A673 (cell line): ENCODE results near the gene CCNO. TPM values are rescaled to one million over a fixed set of nuclear protein-coding genes. Genes with fewer than 3 reads are reported as not detected.

Experiments
- BruUV-seq: library from RNA; stranded (reverse); fragments of 400-500 nt; replicated peaks from 2 replicates; lab custom pipeline; 2021; lab: Mats Ljungman, UMichigan
- CTCF ChIA-PET: fragments of 300-600 bp; sonication (Branson Sonifier 250); formaldehyde crosslinking; loops from one replicate; lab custom pipeline; 2022; ENCODE audit warnings: antibody characterized with exemption; lab: Charles Lee
- POLR2A ChIA-PET: fragments of 300-600 bp; sonication (Branson Sonifier 250); formaldehyde crosslinking; loops from one replicate; lab custom pipeline; 2022; ENCODE audit warnings: antibody characterized with exemption; ENCODE audit not compliant: low non-redundant PET; lab: Charles Lee
- DNase-seq: peaks from one replicate; pipeline ENCODE4 v3.0.0-alpha.2; 2015; ENCODE audit warnings: low spot score
- H3K27ac ChIP-seq: fragments of 200-600 bp; sonication (generic); 2 replicates; pipeline ENCODE4 v1.5.1; 2016; ENCODE audit warnings: mixed run types, low read depth, mild to moderate bottlenecking, mixed read lengths, antibody characterized with exemption, low read length; ENCODE audit not compliant: poor library complexity, severe bottlenecking
- H3K27me3 ChIP-seq: fragments of 200-600 bp; sonication (generic); replicated peaks from 2 replicates; pipeline ENCODE4 v1.6.1; 2017; ENCODE audit warnings: mixed run types, low read depth, mild to moderate bottlenecking, mixed read lengths, antibody characterized with exemption, low read length; ENCODE audit not compliant: insufficient read depth, poor library complexity
- H3K36me3 ChIP-seq: fragments of 200-600 bp; sonication (generic); 2 replicates; pipeline ENCODE4 v1.6.1; 2016; ENCODE audit warnings: mixed run types, mild to moderate bottlenecking, mixed read lengths, antibody characterized with exemption, low read length; ENCODE audit not compliant: insufficient read depth, poor library complexity, severe bottlenecking
- H3K4me1 ChIP-seq: fragments of 200-600 bp; sonication (generic); 2 replicates; pipeline ENCODE4 v1.6.1; 2017; ENCODE audit warnings: mixed run types, mild to moderate bottlenecking, mixed read lengths, antibody characterized with exemption, low read length; ENCODE audit not compliant: insufficient read depth, poor library complexity, severe bottlenecking
- H3K4me3 ChIP-seq: fragments of 200-600 bp; sonication (generic); 2 replicates; pipeline ENCODE4 v1.5.1; 2016; ENCODE audit warnings: low read depth, mixed run types, mild to moderate bottlenecking, mixed read lengths, low read length; ENCODE audit not compliant: poor library complexity, severe bottlenecking
- H3K9me3 ChIP-seq: fragments of 200-600 bp; sonication (generic); 2 replicates; pipeline ENCODE4 v1.6.1; 2016; ENCODE audit warnings: mixed run types, low read depth, mild to moderate bottlenecking, mixed read lengths, antibody characterized with exemption, low read length; ENCODE audit not compliant: poor library complexity, severe bottlenecking
- CTCF ChIP-seq: fragments of 300-800, 200-600 bp; sonication (generic); conservative IDR thresholded peaks from 2 replicates; pipeline ENCODE4 v1.5.1; 2017; ENCODE audit warnings: low read depth, mild to moderate bottlenecking, antibody characterized with exemption, low read length, moderate library complexity, mixed read lengths
- EZH2 ChIP-seq: fragments of 200-600 bp; sonication (generic); IDR thresholded peaks from 2 replicates; pipeline ENCODE4 v1.6.1; 2017; ENCODE audit warnings: borderline replicate concordance, low read depth, mild to moderate bottlenecking, mixed read lengths, antibody characterized with exemption, low read length; ENCODE audit not compliant: poor library complexity, severe bottlenecking
- intact Hi-C: fragments of 100-400 bp; cut with micrococcal nuclease; formaldehyde crosslinking; loops from one replicate; pipeline ENCODE4 v1.10.0; 2022; ENCODE audit not compliant: unreplicated experiment
- total RNA-seq: library from RNA; stranded (reverse); gene quantifications from 2 replicates; pipeline ENCODE4 v1.2.3, GENCODE V29; 2021

Gene CCNO
- total RNA-seq, 1 experiment from 2014 or later: 2.1 TPM

- no peaks in the 10 kb centered on the region for H3K27me3 ChIP-seq
- POLR2A ChIA-PET: interaction anchor here (0.6 kb wide), 1 partner anchor 115 kb away, joined by 7 read pairs; no protein-coding TSS in a partner anchor
- no peak for DNase-seq
- no peaks in the 10 kb centered on the region for H3K4me1 ChIP-seq
- TF ChIP-seq CTCF (no peak), EZH2 (no peak)
- CTCF ChIA-PET: no interaction called here
- no peaks in the 10 kb centered on the region for H3K36me3 ChIP-seq
- no peak overlapping the region for H3K4me3 ChIP-seq
- no TSS peak for BruUV-seq
- intact Hi-C loops: no loop called here
- no peak overlapping the region for H3K27ac ChIP-seq
- H3K9me3 ChIP-seq: no peaks in the 10 kb centered on the region
Measured at GRCh38 chr5:55223812-55224240, 9.6 kb downstream of the CCNO start.

- BruUV-seq: no TSS peak
- Histone ChIP-seq H3K36me3 (no peaks in the 10 kb centered on the region), H3K27me3 (no peaks in the 10 kb centered on the region), H3K27ac (no peak overlapping the region), H3K9me3 (no peaks in the 10 kb centered on the region), H3K4me3 (no peak overlapping the region), H3K4me1 (no peaks in the 10 kb centered on the region)
- ChIA-PET POLR2A (interaction anchor here (0.6 kb wide), 1 partner anchor 115 kb away, joined by 7 read pairs; no protein-coding TSS in a partner anchor), CTCF (no interaction called here)
- intact Hi-C loops: no loop called here
- TF ChIP-seq CTCF (no peak), EZH2 (no peak)
- no peak for DNase-seq
Measured at GRCh38 chr5:55222985-55223811, 10.2 kb downstream of the CCNO start.

GRCh38 chr5:55222092-55222984 is 11.1 kb downstream of the CCNO start:
- BruUV-seq: no TSS peak
- H3K9me3 ChIP-seq: no peaks in the 10 kb centered on the region
- H3K4me1 ChIP-seq: no peaks in the 10 kb centered on the region
- POLR2A ChIA-PET: no interaction called here
- H3K36me3 ChIP-seq: no peaks in the 10 kb centered on the region
- no peak overlapping the region for H3K4me3 ChIP-seq
- TF ChIP-seq CTCF: no peak
- no peak for TF ChIP-seq EZH2
- DNase-seq: no peak
- H3K27me3 ChIP-seq: no peaks in the 10 kb centered on the region
- CTCF ChIA-PET: no interaction called here
- H3K27ac ChIP-seq: no peak overlapping the region
- intact Hi-C loops: no loop called here
